HFFc6 (cell line): ENCODE results near the gene CMPK2. TPM values are rescaled to one million over a fixed set of nuclear protein-coding genes. Genes with fewer than 3 reads are reported as not detected.

Experiments used
- DNase-seq: peaks from one replicate; pipeline ENCODE4 v3.0.0-alpha.2; 2018
- H3K27ac Mint-ChIP-seq: 2 replicates; pipeline ENCODE4 v1.8.0; 2020; ENCODE audit warnings: mild to moderate bottlenecking, mixed read lengths
- H3K27me3 Mint-ChIP-seq: 2 replicates; pipeline ENCODE4 v1.8.0; 2021; ENCODE audit warnings: mild to moderate bottlenecking, moderate library complexity, mixed read lengths; ENCODE audit not compliant: insufficient read depth
- H3K36me3 Mint-ChIP-seq: 2 replicates; pipeline ENCODE4 v1.8.0; 2021; ENCODE audit warnings: low read depth, mixed read lengths
- H3K4me1 Mint-ChIP-seq: 2 replicates; pipeline ENCODE4 v1.8.0; 2020; ENCODE audit warnings: low read depth, mixed read lengths
- H3K4me3 Mint-ChIP-seq: 2 replicates; pipeline ENCODE4 v1.8.0; 2020; ENCODE audit warnings: mild to moderate bottlenecking, moderate library complexity, mixed read lengths
- H3K9me3 Mint-ChIP-seq: 2 replicates; pipeline ENCODE4 v1.8.0; 2020; ENCODE audit warnings: mild to moderate bottlenecking, mixed read lengths
- CTCF ChIP-seq: fragments of 200-600 bp; sonication (generic); IDR thresholded peaks from 2 replicates; pipeline ENCODE4 v1.5.0; 2021; ENCODE audit warnings: antibody characterized with exemption, mild to moderate bottlenecking
- total RNA-seq, 6 experiments: library from RNA; stranded (reverse); fragmentation: NEBNext Ultra II Directional; extraction: Animal tissue kit (Norgen Biotek cat#: 25700); gene quantifications; 2 replicates in 1 of 6; 3 replicates in 5 of 6; pipeline ENCODE4 v1.2.3, GENCODE V29; 2021

Gene CMPK2
- total RNA-seq, 6 experiments from 2014 or later: not detected

- no peak overlapping the region for H3K27ac Mint-ChIP-seq
- no peak for TF ChIP-seq CTCF
Measured at GRCh38 chr2:6832596-6833299, 33.0 kb downstream of the CMPK2 start.

DNA sequence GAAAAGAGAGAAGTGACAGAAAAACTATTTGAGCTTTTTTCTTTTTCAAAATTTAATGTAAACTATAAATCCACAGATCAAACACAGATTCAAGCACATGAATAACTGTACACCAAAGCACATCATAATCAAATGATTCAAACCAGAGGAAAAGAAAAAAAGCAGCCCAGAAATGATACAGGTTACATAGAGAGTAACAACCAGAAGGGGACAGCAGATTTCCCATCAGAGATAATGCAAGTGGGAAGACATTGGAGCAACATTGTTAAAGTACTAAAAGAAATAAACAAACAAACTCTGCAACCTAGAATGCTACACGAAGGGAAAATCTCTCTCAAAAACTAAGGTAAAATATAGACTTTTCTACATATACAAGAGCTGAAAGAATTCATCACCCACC, 34.5 kb downstream of the CMPK2 start:
- no peak overlapping the region for H3K27ac Mint-ChIP-seq
- no peak overlapping the region for H3K4me3 Mint-ChIP-seq
- no peaks in the 10 kb centered on the region; the same call in 1 of the 2 replicates for H3K27me3 Mint-ChIP-seq
- no peak for DNase-seq
- H3K9me3 Mint-ChIP-seq: peaks cover 36% of the 10 kb centered on the region
- no peak for TF ChIP-seq CTCF
- peaks cover 7% of the 10 kb centered on the region; the same call in 1 of the 2 replicates for H3K4me1 Mint-ChIP-seq
- H3K36me3 Mint-ChIP-seq: peaks cover 6% of the 10 kb centered on the region; the same call in 1 of the 2 replicates

More at GRCh38 chr2:6832596-6833299, 33.0 kb downstream of the CMPK2 start:
- H3K36me3 Mint-ChIP-seq: peaks cover 6% of the 10 kb centered on the region; the same call in 1 of the 2 replicates
- peaks cover 34% of the 10 kb centered on the region for H3K9me3 Mint-ChIP-seq
- DNase-seq: no peak
- no peaks in the 10 kb centered on the region for H3K4me1 Mint-ChIP-seq
- H3K4me3 Mint-ChIP-seq: no peak overlapping the region
- H3K27me3 Mint-ChIP-seq: no peaks in the 10 kb centered on the region; the same call in 1 of the 2 replicates

GRCh38 chr2:6828299-6828584, 37.5 kb downstream of the CMPK2 start:
- no peak overlapping the region for H3K4me3 Mint-ChIP-seq
- TF ChIP-seq CTCF: peak; percentile 68

DNA sequence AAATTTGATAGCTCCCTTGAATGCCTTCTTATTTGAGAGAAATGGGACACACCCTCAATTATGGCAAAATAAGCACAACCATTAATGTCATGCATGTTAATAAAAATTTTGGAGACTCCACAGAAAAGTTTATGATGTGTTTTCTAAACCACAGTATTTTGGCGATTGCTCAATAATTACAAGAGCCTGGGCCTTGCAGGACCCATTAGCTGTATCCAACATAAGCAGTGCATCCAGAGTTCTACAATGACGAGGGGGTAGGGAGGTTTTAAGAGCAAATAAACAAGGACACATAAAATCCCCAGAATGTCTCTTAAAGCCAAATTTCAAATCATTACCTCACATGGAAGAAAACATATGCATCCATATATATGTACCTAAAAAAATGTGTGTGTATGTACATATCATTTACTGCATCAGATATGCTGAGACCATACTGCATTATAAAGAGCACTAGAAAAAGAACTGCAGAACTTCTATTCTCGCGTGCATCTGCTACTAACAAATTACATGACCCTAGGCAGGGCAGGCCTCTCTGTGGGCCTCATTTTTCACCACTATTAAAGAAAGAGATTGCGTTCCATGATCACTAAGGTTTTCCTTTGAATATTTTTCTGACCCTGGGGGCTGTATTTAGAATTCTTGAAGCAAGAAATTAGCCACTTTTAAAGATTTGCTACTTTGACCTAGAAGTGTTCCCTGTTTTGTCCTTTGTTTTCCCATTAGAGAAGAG, 38.0 kb downstream of the CMPK2 start:
- H3K27ac Mint-ChIP-seq: no peak overlapping the region
- peaks cover 9% of the 10 kb centered on the region; the same call in 1 of the 2 replicates for H3K4me1 Mint-ChIP-seq
- DNase-seq: no peak
- H3K4me3 Mint-ChIP-seq: no peak overlapping the region
- H3K36me3 Mint-ChIP-seq: peaks cover 6% of the 10 kb centered on the region; the same call in 1 of the 2 replicates
- TF ChIP-seq CTCF: no peak
- H3K27me3 Mint-ChIP-seq: no peaks in the 10 kb centered on the region; the same call in 1 of the 2 replicates
- peaks cover 29% of the 10 kb centered on the region for H3K9me3 Mint-ChIP-seq

More at GRCh38 chr2:6828299-6828584, 37.5 kb downstream of the CMPK2 start:
- Mint-ChIP-seq H3K36me3 (peaks cover 6% of the 10 kb centered on the region; the same call in 1 of the 2 replicates), H3K27ac (no peak overlapping the region), H3K4me1 (peaks cover 9% of the 10 kb centered on the region; the same call in 1 of the 2 replicates), H3K27me3 (no peaks in the 10 kb centered on the region; the same call in 1 of the 2 replicates), H3K9me3 (peaks cover 29% of the 10 kb centered on the region)
- peak; percentile 2 for DNase-seq

DNA sequence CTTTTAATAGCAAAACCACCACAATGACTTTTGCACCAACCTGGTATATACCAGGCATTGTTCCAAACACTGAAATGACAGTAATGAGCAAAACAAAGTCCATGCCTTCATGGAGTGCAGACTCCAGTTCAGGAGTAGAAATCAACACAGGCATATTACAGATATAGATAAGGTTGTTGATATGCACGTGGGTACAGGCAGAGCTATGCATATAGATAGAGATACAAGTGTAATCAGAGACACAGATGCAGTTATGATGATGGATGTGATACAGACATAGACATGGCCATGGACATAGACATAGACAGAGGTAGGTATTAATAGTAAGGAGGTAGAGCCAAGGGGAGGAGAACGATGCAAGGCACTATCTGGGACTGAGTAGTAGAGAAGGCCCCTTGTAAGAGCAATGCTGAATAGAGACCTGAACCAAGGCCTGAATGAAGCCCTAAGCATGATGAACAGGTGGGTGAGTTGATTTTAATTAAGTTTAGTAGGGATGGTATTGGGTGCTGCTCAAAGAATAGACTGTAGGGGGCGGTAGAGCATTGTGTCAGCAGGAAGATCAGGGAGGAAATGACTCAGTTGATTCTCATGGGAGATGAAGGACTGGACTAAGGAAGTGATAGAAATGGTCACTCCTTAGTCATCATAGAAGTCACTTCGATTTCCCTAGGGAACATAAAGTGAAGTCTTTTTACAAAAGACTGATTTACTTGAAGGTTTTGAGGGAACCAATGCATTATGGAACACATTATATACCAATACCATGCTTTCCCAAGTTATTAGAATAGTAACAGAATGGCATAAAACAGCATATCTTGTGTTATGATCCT, 39.4 kb downstream of the CMPK2 start:
- H3K27me3 Mint-ChIP-seq: no peaks in the 10 kb centered on the region; the same call in 1 of the 2 replicates
- peaks cover 25% of the 10 kb centered on the region for H3K9me3 Mint-ChIP-seq
- H3K36me3 Mint-ChIP-seq: peaks cover 6% of the 10 kb centered on the region; the same call in 1 of the 2 replicates
- peak; percentile 18 for DNase-seq
- peaks cover 9% of the 10 kb centered on the region; the same call in 1 of the 2 replicates for H3K4me1 Mint-ChIP-seq
- H3K4me3 Mint-ChIP-seq: no peak overlapping the region
- H3K27ac Mint-ChIP-seq: no peak overlapping the region
- peak; percentile 63 for TF ChIP-seq CTCF
